Peyer's patch (tissue), 4 donors: Measurements from ENCODE around the gene PCDH20.

Experiments
- CTCF ChIP-seq, 6 experiments: fragments of 450-650 bp in 4 of 6; fragments of 200-600 bp in 2 of 6; sonication (generic) in 1 of 6; IDR thresholded peaks; one replicate each; pipeline ENCODE4 v1.5.1; 2017 to 2019; ENCODE audit warnings: antibody characterized with exemption in 6 of 6, mild to moderate bottlenecking in 3 of 6, moderate library complexity in 1 of 6
- POLR2A ChIP-seq, 2 donors: fragments of 450-650 bp; IDR thresholded peaks; one replicate each; pipeline ENCODE4 v1.5.1; 2017; ENCODE audit warnings: antibody characterized with exemption in 2 of 2, mild to moderate bottlenecking in 2 of 2, moderate library complexity in 2 of 2

DNA sequence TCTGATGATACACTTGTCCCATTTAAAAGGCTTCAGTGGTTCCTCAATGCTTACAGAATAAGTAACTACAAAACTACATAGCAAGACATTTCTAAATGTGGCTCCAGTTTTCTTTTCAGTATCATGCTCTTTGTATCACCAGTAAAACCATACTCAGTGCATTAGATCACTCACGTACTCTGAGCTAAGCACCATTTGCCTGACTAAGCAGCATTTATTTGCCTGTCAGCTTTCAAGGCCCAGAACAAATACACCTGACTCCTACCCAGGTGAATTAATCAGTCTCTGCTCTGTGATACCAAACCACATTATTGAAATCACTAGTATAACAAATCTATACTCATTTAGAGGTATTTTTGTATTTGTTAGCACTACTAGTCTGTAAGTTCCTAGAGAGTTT is 47.4 kb upstream of the PCDH20 start:
- TF ChIP-seq POLR2A (IDR thresholded peaks at IDR 0.05) (no peak), CTCF (IDR thresholded peaks at IDR 0.05) (no peak)
